Testis (tissue), 2 donors: Measurements from ENCODE around the gene MOB3B.

Source experiments
- POLR2A ChIP-seq: fragments of 450-650 bp; IDR thresholded peaks from one replicate; pipeline ENCODE4 v1.6.1; 2017; ENCODE audit warnings: antibody characterized with exemption, mild to moderate bottlenecking, moderate library complexity
- TF ChIP-seq, protein P1 (sequence below), 3 experiments: fragments of 450-650 bp in 2 of 3; fragments of 200-600 bp in 1 of 3; sonication (generic) in 1 of 3; IDR thresholded peaks; one replicate each; pipeline ENCODE4 v1.5.1; 2016 to 2019; ENCODE audit warnings: antibody characterized with exemption in 3 of 3, mild to moderate bottlenecking in 2 of 3, moderate library complexity in 1 of 3

DNA sequence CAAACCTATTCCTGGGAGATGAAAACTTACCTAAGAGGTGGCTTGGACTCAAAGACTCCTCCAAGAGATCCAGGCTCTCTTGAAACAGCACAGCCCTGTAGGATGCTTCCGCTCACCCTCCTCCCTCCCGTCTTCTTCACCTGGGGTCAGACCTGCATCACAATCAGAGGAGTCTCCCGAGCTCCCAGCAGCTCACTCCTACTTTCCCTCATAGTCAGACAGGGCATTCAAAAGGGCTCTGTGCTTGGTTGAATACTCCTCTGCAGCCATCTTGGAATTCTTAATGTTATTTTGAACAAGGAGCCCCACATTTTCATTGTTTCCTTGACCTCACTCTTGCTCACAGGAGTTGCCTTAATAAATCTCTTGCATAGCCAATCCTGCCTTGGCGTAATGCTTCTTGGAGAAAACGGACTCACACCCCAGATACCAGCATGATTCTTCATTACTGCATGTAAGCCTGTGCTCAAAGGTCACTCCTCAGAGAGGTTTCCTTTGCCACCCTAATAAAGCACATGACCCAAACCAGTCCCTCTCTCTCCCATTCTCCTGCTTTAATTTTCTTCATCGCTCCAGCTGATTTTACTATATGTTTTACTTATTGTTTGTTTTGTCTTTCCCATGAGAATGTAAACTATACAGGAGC is 52.6 kb downstream of the MOB3B start:
- TF ChIP-seq, protein P1, sequence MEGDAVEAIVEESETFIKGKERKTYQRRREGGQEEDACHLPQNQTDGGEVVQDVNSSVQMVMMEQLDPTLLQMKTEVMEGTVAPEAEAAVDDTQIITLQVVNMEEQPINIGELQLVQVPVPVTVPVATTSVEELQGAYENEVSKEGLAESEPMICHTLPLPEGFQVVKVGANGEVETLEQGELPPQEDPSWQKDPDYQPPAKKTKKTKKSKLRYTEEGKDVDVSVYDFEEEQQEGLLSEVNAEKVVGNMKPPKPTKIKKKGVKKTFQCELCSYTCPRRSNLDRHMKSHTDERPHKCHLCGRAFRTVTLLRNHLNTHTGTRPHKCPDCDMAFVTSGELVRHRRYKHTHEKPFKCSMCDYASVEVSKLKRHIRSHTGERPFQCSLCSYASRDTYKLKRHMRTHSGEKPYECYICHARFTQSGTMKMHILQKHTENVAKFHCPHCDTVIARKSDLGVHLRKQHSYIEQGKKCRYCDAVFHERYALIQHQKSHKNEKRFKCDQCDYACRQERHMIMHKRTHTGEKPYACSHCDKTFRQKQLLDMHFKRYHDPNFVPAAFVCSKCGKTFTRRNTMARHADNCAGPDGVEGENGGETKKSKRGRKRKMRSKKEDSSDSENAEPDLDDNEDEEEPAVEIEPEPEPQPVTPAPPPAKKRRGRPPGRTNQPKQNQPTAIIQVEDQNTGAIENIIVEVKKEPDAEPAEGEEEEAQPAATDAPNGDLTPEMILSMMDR (IDR thresholded peaks at IDR 0.05): no peak
- no peak for TF ChIP-seq POLR2A
